ENCODE measurements around the gene RHBDL2. TPM values are rescaled to one million over a fixed set of nuclear protein-coding genes. Genes with fewer than 3 reads are reported as not detected.
A peak's percentile ranks its signal among the peaks of the same experiment; 100 is the strongest.

RHBDL2 gene
- total and polyA plus RNA-seq, 2 donors (not counting 1 experiment from before 2014, with no cell fraction given) = not detected

DNA sequence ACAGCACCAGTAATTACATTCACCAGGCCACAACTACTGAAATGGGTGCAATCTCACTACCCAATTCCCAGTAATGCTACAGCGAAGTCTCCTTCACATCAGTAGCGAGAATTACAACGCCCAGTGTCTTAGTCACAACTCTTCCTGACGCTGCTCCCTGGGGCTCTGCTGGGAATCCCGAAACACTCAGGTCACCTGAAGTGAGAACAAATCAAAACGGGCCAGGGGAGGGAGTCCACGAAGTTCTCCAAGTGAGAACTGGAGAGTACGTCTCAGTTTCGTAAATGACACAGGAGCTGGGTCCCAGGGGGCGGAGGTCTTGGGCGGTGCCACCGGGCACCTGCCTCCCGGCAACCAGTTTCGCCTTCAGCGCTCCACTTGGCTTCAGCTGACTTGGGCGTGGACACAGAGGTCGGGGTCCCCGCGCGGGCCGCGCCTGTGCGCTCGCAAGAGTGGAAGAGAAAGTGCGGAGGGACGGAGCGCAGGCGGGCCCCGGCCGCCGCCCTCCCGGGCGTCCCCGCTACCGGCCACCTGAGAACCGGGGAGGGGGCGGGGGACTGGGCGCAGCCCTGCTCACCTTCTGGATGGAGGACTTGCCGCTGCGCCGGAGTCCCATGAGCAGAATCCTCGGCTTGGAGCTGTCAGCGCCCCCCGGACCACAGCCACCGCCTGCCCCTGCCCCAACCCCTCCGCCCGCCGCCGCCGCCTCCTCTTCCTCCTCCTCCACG, 82.6 kb downstream of the RHBDL2 start:
- H3K27ac Mint-ChIP-seq = peak overlapping the region; percentile 96
- Histone ChIP-seq H3K9me3 (ENCODE audit: control extremely low read depth in 1 of 3, control insufficient read depth in 2 of 3, insufficient read depth in 1 of 3, low read length in 2 of 3) (no peaks in the 10 kb centered on the region), H3K4me3 (ENCODE audit: control extremely low read depth in 1 of 5, extremely low read depth in 1 of 5, insufficient read depth in 1 of 5, low read depth in 2 of 5, low read length in 4 of 5) (peak overlapping the region; percentile 66 to 90 (median 85)), H3K27me3 (replicated peaks in 1 of 4; ENCODE audit: control extremely low read depth in 1 of 4, control insufficient read depth in 3 of 4, insufficient read depth in 4 of 4, low read length in 3 of 4) (no peaks in the 10 kb centered on the region), H3K79me2 (ENCODE audit: control insufficient read depth, insufficient read depth, low read length) (peaks cover 64% of the 10 kb centered on the region), H3K4me1 (ENCODE audit: control insufficient read depth in 2 of 2, insufficient read depth in 2 of 2, low read length in 2 of 2) (peaks cover 22 to 31% of the 10 kb centered on the region in 2 donors), H3K27ac (ENCODE audit: low read length in 2 of 2) (peak overlapping the region; percentile 82 to 91), H3K4me2 (replicated peaks; ENCODE audit: low read depth, low read length, poor library complexity, severe bottlenecking) (peak overlapping the region; percentile 73), H4K20me1 (ENCODE audit: control insufficient read depth, insufficient read depth, low read length, poor library complexity, severe bottlenecking) (peaks cover 28% of the 10 kb centered on the region), H3K9ac (ENCODE audit: low read length) (peak overlapping the region; percentile 73), H2AFZ (ENCODE audit: insufficient read depth, low read depth, low read length, poor library complexity, severe bottlenecking) (peak overlapping the region; percentile 77), H3K36me3 (replicated peaks in 1 of 2; ENCODE audit: control extremely low read depth in 1 of 2, control insufficient read depth in 1 of 2, extremely low read depth in 1 of 2, insufficient read depth in 2 of 2, low read length in 1 of 2) (peaks cover 0 to 29% of the 10 kb centered on the region in 2 experiments)
- POLR2A ChIA-PET = interaction anchor here (0.5 to 3.1 kb wide), 4 partner anchors 11 to 1673 kb away, joined by 3 to 16 read pairs (median 6); partner anchors contain the start of gene MYCBP
- H3K4me1 Mint-ChIP-seq = peaks cover 55% of the 10 kb centered on the region
- CTCF ChIA-PET = no interaction called here
- 1% methylated on average over 51 of the region's 51 CpGs for WGBS (ENCODE audit: insufficient coverage)
- H3K9me3 Mint-ChIP-seq (ENCODE audit: insufficient read depth) = no peaks in the 10 kb centered on the region
- peak; percentile 90 for DNase-seq
- peak overlapping the region; percentile 93 for H3K4me3 Mint-ChIP-seq
- intact Hi-C loops (cut with micrococcal nuclease) = loop anchor here (1.0 to 5.0 kb wide), 8 partner anchors 14 to 1382 kb away; partner anchors contain the start of genes MYCBP and NDUFS5
- ATAC-seq (ENCODE audit: low read depth) = peak; percentile 46
- H3K27me3 Mint-ChIP-seq = no peaks in the 10 kb centered on the region
- TF ChIP-seq CTCF (IDR thresholded peaks at IDR 0.05) = no peak
- TF ChIP-seq EZH2 (IDR thresholded peaks at IDR 0.05; ENCODE audit: borderline replicate concordance, insufficient read depth, low read depth, low read length, poor library complexity, severe bottlenecking) = no peak

- ATAC-seq (ENCODE audit: low read depth) = no peak
- Histone ChIP-seq H3K79me2 (ENCODE audit: control insufficient read depth, insufficient read depth, low read length) (peaks cover 37% of the 10 kb centered on the region), H3K4me2 (replicated peaks; ENCODE audit: low read depth, low read length, poor library complexity, severe bottlenecking) (no peak overlapping the region), H3K9ac (ENCODE audit: low read length) (no peak overlapping the region), H2AFZ (ENCODE audit: insufficient read depth, low read depth, low read length, poor library complexity, severe bottlenecking) (no peak overlapping the region), H3K9me3 (ENCODE audit: control extremely low read depth in 1 of 3, control insufficient read depth in 2 of 3, insufficient read depth in 1 of 3, low read length in 2 of 3) (no peaks in the 10 kb centered on the region), H4K20me1 (ENCODE audit: control insufficient read depth, insufficient read depth, low read length, poor library complexity, severe bottlenecking) (peaks cover 21% of the 10 kb centered on the region), H3K4me1 (ENCODE audit: control insufficient read depth in 2 of 2, insufficient read depth in 2 of 2, low read length in 2 of 2) (peaks cover 18 to 22% of the 10 kb centered on the region in 2 donors), H3K4me3 (ENCODE audit: control extremely low read depth in 1 of 5, extremely low read depth in 1 of 5, insufficient read depth in 1 of 5, low read depth in 2 of 5, low read length in 4 of 5) (no peak overlapping the region), H3K27me3 (replicated peaks in 1 of 4; ENCODE audit: control extremely low read depth in 1 of 4, control insufficient read depth in 3 of 4, insufficient read depth in 4 of 4, low read length in 3 of 4) (no peaks in the 10 kb centered on the region), H3K27ac (ENCODE audit: low read length in 2 of 2) (no peak overlapping the region), H3K36me3 (replicated peaks in 1 of 2; ENCODE audit: control extremely low read depth in 1 of 2, control insufficient read depth in 1 of 2, extremely low read depth in 1 of 2, insufficient read depth in 2 of 2, low read length in 1 of 2) (peaks cover 3 to 48% of the 10 kb centered on the region in 2 experiments)
- WGBS (ENCODE audit: insufficient coverage) = no CpG with 5 or more reads among the region's 4 CpGs
- ChIA-PET CTCF (interaction anchor here (0.5 kb wide), 1 partner anchor 170 kb away, joined by 3 read pairs; no protein-coding TSS in a partner anchor), POLR2A (interaction anchor here (0.6 kb wide), 1 partner anchor 9 kb away, joined by 4 read pairs; no protein-coding TSS in a partner anchor)
- Mint-ChIP-seq H3K9me3 (ENCODE audit: insufficient read depth) (no peaks in the 10 kb centered on the region), H3K4me3 (no peak overlapping the region), H3K4me1 (peaks cover 31% of the 10 kb centered on the region), H3K27ac (no peak overlapping the region), H3K27me3 (no peaks in the 10 kb centered on the region)
- no peak for TF ChIP-seq EZH2 (IDR thresholded peaks at IDR 0.05; ENCODE audit: borderline replicate concordance, insufficient read depth, low read depth, low read length, poor library complexity, severe bottlenecking)
- TF ChIP-seq CTCF (IDR thresholded peaks at IDR 0.05) = no peak
- intact Hi-C loops (cut with micrococcal nuclease) = no loop called here
- no peak for DNase-seq
These were observed 88.8 kb downstream of the RHBDL2 start for GRCh38 chr1:38852780-38853179.

All from B cell (primary cell).